NCI-H345 (cell line): ENCODE data around the gene TBC1D26.
"Not testable (repeated sequence)": the region's sequence is repeated elsewhere in the genome, so short reads cannot be mapped to it uniquely, and the experiment has no call there.

Experiments used
- DNase-seq: peaks from one replicate; lab custom pipeline; 2025; lab: John Stamatoyannopoulos, UW

TBC1D26 gene

DNA sequence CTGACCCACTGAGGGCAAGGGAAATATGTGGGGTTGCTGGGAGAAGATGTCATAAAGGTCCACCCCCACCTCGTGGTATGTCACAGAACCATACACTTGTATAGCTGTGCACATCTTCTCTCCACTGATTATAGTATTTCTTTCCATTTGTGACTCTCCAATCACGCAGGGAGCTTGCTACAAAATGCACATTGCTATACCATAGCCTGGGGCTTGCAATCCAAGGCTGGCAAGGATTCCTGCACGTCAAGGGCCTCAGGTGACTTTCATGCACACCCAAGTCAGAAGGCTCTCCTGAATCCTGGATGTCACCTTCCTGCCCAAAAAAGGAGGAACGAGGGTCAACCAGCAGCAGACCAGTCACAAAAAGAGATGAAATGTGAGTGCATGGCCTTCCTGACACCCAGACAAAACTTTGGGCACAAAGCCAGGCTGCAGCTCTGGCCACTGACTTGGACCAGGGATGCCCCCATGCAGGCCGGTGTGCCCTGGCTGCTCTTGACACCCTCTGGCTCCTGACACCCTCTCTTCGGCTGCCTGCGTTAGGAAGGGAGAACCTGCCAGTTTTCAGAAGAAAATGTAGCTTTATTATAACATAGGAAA is 12.1 kb downstream of the TBC1D26 start:
- DNase-seq: no peak

DNA sequence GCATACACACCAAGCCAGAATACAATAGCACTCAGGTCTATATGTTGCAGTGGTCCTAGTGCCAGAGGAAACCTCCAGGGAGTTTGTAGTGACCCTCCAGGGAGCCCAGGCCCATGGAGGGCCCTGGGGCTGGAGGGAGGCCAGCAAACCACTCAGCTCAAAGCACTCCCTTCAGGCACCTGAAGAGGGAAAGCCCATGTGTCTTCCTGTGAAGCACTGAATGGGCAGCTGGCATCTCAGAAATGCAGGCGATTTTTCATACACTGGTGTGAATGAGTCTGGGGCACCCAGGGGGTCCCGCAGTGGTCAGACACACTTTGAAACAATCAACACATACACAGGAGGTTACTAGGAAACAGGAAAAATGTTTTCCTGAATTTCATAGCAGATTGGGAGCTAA is 12.8 kb downstream of the TBC1D26 start:
- peak; percentile 89 for DNase-seq

DNA sequence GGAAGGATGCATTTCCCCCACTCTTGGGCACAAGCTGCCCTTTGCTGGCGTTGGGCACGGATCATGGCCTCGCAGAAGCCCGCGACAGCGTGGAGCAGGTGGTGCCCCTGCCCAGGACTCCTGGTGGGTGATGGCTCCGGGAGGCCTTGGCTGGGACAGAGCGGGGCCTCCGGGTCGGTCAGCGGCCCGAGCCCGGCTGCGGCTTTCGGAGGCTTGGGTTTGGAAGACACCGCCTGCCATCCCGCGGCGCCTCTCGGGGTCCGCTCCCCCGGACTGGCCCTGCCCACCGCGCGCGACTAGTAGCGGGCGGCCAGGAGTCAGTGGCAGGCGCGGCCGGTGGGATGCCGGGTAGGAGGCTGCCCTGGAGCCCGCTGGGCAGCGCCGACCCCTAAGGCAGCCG is 17.3 kb downstream of the TBC1D26 start:
- not testable (repeated sequence) for DNase-seq

DNA sequence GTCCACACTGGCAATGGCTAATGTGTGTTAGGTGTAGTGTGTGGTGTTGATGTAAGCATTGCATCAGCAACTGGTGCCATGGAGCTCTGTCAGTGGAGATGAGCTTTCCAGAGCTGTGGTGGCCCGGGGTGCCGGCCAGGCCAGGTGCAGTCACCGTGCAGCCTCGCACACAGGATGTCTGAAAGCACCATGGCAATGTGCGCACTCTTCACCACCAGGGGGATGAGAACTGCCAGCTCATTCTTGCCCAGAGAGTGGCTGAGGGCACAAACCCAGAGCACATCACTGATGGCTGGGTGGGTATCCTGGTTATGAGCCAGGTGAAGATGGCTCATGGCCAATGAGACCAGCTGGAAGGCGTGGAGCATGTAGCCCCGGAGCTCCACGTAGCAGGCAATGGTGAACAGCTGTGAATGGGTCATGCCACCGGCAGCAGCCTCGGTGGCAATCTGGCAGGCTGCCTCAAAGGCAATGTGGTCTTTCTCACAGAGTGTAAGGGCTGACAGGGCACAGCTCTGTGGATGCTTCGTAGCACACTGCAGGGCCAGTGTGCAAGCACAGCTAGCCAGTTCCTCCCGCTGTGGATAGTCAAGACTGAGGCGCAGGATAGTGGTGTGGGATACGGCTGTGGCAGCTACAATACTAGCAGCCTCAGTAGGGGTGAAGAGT is 36.9 kb downstream of the TBC1D26 start:
- DNase-seq: not testable (repeated sequence)

DNA sequence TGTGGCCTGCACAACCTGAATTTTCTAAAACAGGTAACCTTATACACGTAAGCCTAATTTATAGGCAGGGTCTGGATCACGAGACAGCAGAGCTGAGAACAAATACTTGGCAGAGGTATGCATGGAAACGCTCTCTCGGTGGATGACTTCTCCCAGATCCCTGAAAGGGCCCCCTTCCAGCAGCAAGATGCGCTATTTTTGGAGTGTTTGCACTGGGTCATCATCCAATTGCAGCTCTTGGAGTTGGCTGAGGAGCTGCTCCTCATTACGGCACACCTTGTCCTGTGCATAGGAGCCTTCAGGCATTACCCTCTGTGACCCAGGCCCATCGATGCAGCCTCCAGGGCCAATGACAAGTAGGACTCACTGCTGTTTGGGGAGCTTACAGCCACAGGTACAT is 38.6 kb downstream of the TBC1D26 start:
- not testable (repeated sequence) for DNase-seq

DNA sequence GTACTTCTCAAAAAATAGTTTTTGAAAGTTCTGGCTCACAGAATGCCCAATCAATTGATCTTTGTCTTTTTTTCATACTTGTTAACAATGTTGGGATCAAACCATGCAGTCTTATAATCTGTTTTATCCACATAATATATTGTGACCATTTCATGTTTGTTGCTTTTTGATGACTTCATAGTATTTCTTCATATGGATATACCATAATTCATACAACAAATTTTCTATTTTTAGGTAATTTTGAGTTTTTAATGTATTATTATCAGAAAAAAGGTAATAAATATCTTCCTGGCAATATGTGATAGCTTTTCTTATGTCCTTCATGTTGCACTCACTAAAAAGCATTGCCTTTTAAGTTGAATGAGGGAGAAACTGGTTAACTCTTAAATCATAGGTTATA is 44.8 kb downstream of the TBC1D26 start:
- no peak for DNase-seq

DNA sequence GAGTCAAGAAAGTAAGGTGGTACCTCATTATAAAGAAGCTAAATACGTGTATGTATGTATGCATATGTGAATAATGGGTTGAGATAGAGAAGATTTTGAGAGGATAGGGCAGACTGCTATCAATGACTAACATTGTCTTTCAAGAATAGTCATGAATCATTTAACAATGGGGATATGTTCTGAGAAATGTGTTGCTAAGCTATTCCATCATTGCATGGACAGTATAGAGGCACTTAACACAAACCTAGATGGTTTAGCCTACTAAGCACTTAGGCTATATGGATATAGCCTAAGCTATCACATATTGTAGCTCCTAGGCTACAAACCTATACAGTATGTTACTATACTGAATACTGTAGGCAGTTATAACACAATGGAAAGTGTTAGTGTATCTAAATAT is 45.2 kb downstream of the TBC1D26 start:
- no peak for DNase-seq

DNA sequence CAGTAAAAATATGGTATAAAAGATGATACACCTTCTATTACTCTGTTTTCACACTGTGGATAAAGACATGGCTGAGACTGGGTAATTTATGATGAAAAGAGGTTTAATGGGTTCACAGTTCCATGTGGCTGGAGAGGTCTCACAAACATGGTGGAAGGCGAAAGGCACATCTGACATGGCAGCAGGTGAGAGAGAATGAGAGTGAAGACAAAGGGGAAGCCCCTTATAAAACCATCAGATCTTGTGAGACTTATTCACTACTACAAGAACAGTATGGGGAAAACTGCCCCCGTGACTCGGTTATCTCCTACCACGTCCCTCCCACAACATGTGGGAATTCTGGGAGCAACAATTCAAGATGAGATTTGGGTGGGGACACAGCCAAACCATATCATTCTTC is 45.6 kb downstream of the TBC1D26 start:
- DNase-seq: no peak

DNA sequence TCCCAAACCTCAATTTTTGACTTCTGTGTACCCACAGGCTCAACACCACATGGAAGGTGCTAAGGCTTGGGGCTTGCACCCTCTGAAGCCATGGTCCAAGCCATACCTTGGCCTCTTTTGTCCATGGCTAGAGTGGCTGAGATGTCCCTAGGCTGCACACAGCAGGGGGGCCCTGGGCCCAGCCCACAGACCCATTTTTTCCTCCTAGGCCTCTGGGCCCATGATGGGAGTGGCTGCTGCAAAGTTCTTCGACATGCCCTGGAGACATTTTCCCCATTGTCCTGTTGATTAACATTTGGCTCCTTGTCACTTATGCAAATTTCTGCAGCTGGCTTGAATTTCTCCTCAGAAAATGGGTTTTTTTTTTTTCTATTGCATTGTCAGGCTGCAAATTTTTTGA is 47.0 kb downstream of the TBC1D26 start:
- DNase-seq: no peak

DNA sequence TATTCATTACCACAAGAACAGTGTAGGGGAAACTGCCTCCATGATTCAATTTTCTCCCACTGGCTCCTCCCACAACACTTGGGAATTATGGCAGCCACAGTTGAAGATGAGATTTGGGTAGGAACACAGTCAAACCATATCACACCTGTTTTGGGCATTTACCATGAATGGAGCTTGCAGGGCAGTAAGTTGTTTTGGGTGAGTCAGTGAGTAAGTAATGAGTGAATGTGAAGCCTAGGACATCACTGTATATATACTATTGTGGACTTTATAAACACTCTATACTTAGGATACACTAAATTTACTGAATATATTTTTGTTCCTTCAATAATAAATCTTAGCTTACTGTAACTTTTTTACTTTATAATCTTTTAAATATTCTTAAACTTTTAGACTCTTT is 48.1 kb downstream of the TBC1D26 start:
- no peak for DNase-seq

DNA sequence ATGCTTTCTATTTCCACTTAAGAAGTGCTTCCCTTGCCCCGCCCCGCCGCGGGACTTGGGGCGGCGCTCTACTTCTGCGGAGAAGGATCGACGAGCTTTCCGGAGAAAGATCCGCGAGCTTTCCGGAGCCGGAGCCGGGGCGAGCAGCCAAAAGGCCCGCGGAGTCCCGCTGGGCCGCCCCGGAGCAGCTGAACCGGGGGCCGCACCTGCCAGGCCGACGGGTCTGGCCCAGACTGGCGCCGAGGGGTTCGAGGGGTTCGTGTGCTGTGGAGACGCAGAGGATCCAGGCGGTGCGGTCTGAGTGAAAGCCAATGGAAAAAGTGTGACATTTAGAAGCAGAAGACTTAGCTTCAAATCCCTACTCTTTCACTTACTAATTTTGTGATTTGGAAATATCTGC is 50.8 kb downstream of the TBC1D26 start:
- no peak for DNase-seq

DNA sequence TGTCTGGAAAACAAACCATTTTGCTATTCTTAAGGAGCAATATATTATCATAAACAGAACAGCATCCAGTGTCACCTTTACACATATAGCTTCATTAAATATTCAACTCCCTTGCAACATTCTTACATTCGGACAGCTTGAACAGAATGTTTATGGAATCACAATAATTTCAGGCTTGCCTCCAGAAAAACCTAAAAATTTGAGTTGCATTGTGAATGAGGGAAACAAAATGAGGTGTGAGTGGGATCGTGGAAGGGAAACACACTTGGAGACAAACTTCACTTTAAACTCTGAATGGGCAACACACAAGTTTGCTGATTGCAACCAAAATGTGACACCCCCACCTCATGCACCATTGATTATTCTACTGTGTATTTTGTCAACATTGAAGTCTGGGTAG is 51.4 kb downstream of the TBC1D26 start:
- DNase-seq: no peak

DNA sequence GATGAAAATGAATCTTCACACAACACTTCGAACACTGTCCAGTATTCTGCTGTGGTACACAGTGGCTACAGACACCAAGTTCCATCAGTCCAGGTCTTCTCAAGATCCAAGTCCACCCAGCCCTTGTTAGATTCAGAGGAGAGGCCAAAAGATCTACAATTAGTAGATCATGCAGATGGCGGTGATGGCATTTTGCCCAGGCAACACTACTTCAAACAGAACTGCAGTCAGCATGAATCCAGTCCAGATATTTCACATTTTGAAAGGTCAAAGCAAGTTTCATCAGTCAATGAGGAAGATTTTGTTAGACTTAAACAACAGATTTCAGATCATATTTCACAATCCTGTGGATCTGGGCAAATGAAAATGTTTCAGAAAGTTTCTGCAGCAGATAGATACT is 52.3 kb downstream of the TBC1D26 start:
- not testable (repeated sequence) for DNase-seq

DNA sequence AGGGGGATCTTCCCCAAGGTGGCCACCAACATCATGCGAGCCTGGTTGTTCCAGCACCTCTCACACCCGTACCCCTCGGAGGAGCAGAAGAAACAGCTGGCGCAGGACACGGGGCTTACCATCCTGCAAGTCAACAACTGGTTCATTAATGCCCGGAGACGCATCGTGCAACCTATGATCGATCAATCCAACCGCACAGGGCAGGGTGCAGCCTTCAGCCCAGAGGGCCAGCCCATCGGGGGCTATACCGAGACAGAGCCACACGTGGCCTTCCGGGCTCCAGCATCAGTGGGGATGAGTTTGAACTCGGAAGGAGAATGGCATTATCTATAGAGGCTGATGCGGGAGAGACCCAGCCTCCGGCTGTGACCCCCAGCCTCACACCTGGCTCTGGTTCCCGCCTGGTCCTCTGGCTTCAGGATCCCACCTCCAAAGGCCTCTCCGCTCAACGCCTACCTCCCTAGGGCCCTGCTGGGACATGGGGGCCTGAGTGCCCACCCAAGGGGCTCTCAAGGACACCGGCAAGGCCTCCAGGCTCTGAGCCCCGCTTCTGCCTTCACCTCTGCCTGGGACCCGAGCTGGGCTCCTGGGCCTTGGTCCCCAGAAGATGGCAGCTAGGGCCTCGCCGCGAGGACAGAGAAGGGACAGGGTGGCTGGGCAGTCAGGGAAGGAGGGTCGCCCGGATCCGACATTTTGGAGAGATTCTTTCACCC is 55.4 kb downstream of the TBC1D26 start:
- not testable (repeated sequence) for DNase-seq

DNA sequence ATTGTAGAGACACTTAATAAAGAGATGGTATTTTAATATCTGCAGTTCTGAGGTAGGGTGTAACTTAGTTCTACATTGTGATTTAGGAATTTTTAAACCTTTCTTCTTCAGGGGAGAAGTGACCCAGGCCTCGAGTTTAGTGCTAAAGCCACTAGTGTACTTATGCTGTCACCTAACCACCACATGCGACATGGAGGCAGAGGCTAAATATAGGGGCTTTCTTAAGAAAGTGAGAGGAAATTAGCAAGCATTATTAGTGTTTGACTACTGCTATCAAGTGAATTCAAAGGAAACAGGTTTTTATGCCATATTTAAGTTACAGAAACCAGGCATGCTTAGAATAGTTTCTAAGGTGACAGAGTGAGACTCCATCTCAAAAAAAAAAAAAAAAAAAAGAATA is 56.3 kb downstream of the TBC1D26 start:
- DNase-seq: not testable (repeated sequence)
